ENCODE results near the gene TSPO2. TPM values are rescaled to one million over a fixed set of nuclear protein-coding genes. Genes with fewer than 3 reads are reported as not detected.
A peak's percentile ranks its signal among the peaks of the same experiment; 100 is the strongest.

TSPO2 gene
- total and polyA plus RNA-seq, 2 of the 4 experiments (the other 2 are of a cell fraction), result not detected

DNA sequence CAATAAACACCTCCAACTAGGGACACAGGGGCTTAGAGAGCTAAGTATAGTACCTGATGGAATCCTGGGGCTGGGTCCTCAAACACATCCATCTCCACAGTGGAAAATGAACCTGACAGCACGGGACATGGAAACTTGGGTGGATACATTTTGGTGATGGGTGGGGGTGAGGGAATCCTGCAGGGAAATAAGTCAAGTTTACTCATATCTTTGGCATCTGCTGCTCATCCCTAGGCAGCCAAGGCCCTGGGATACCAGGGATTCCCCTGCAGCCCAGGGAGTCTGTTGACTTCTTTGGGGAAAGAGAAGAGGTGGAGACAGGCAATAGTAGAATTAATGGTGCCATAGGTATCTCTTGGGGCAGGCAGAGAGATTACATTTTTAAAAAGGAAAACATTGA, 17.3 kb downstream of the TSPO2 start:
- no CpG with 5 or more reads among the region's 1 CpG for WGBS, 2 experiments (ENCODE audit: extremely low coverage in 2 of 2, insufficient read length in 1 of 2)
- DNase-seq (peak; percentile 47), ATAC-seq (ENCODE audit: low read depth) (peak; percentile 68)
- Histone ChIP-seq H2BK120ac (ENCODE audit: low read depth, low read length) (no peak overlapping the region), H3K14ac (replicated peaks; ENCODE audit: low read depth, low read length) (no peak overlapping the region), H3K9me1 (ENCODE audit: insufficient read depth, low read length) (no peaks in the 10 kb centered on the region), H3K27ac (ENCODE audit: insufficient read depth, low read length) (no peak overlapping the region), H4K5ac (ENCODE audit: low read depth, low read length) (no peak overlapping the region), H4K20me1 (ENCODE audit: insufficient read depth, low read length) (no peaks in the 10 kb centered on the region), H3K4me2 (ENCODE audit: low read depth, low read length) (no peak overlapping the region), H2BK5ac (ENCODE audit: low read depth, low read length, poor library complexity, severe bottlenecking) (no peak overlapping the region), H3K4me3 (ENCODE audit: insufficient read depth, low read depth, low read length) (no peak overlapping the region), H2AK5ac (ENCODE audit: low read depth, low read length) (no peak overlapping the region), H3K4me1 (ENCODE audit: control insufficient read depth, insufficient read depth, low read length) (peaks cover 12% of the 10 kb centered on the region), H3K18ac (ENCODE audit: low read depth, low read length) (no peak overlapping the region), H2BK20ac (ENCODE audit: low read depth, low read length) (no peak overlapping the region), H4K8ac (ENCODE audit: low read depth in 2 of 2, low read length in 2 of 2) (no peak overlapping the region), H3K23ac (ENCODE audit: low read depth, low read length) (no peak overlapping the region), H3K9ac (ENCODE audit: low read depth, low read length) (no peak overlapping the region), H3K79me1 (ENCODE audit: low read depth in 1 of 2, low read length in 2 of 2) (no peaks in the 10 kb centered on the region), H2AK9ac (replicated peaks; ENCODE audit: low read depth, low read length, poor library complexity) (no peak overlapping the region), H3K9me3 (ENCODE audit: control insufficient read depth, insufficient read depth, low read length) (no peaks in the 10 kb centered on the region), H3K36me3 (ENCODE audit: control insufficient read depth, insufficient read depth, low read length) (no peaks in the 10 kb centered on the region; the same call in 1 of the 2 replicates), H4K91ac (ENCODE audit: insufficient read depth, low read depth, low read length) (no peak overlapping the region), H2AFZ (replicated peaks; ENCODE audit: low read length, poor library complexity) (no peak overlapping the region), H3K27me3 (ENCODE audit: control insufficient read depth, insufficient read depth, low read length) (no peaks in the 10 kb centered on the region), H2BK15ac (ENCODE audit: low read depth, low read length) (no peak overlapping the region), H3K4ac (ENCODE audit: low read depth, low read length) (no peak overlapping the region), H3K56ac (ENCODE audit: extremely low read depth, insufficient read depth, low read length) (no peak overlapping the region)
- in situ Hi-C loops (cut with MboI; ENCODE audit: low sequenced_read_pairs) (no loop called here), dilution Hi-C loops (cut with HindIII; ENCODE audit: low sequenced_read_pairs, unreplicated experiment) (no loop called here), intact Hi-C loops (cut with micrococcal nuclease) (no loop called here)
- POLR2A ChIA-PET (ENCODE audit: unreplicated experiment), result no interaction called here
- CTCF ChIA-PET, result interaction anchor here (0.9 kb wide), 1 partner anchor 31 kb away, joined by 3 read pairs; no protein-coding TSS in a partner anchor
- no TSS peak for BruUV-seq (replicated peaks)
- TF ChIP-seq FOS (IDR thresholded peaks at IDR 0.05; ENCODE audit: low read depth, low read length), result no peak
- TF ChIP-seq MXI1 (IDR thresholded peaks at IDR 0.05; ENCODE audit: borderline replicate concordance, low read depth, low read length), result no peak
- no peak for TF ChIP-seq NFE2L2 (IDR thresholded peaks at IDR 0.05; ENCODE audit: low read depth, low read length)
- TF ChIP-seq SMC3 (IDR thresholded peaks at IDR 0.05; ENCODE audit: low read depth, low read length), result no peak
- TF ChIP-seq BHLHE40 (IDR thresholded peaks at IDR 0.05; ENCODE audit: low read depth, low read length), result no peak
- no peak for TF ChIP-seq ELK1 (IDR thresholded peaks at IDR 0.05; ENCODE audit: borderline replicate concordance, low read depth, low read length)
- no peak for TF ChIP-seq MAZ (IDR thresholded peaks at IDR 0.05; ENCODE audit: borderline replicate concordance, low read depth, low read length)
- TF ChIP-seq CTCF (conservative IDR thresholded peaks at IDR 0.05; ENCODE audit: low read depth, low read length), result no peak
- no peak for TF ChIP-seq RAD21 (IDR thresholded peaks at IDR 0.05; ENCODE audit: low read length)
- no peak for TF ChIP-seq CEBPB (IDR thresholded peaks at IDR 0.05; ENCODE audit: low read depth, low read length)
- no peak for TF ChIP-seq POLR2A (IDR thresholded peaks at IDR 0.05; ENCODE audit: low read depth, low read length)
- no peak for TF ChIP-seq MAFK (IDR thresholded peaks at IDR 0.05; ENCODE audit: low read depth, low read length)
